AG08395 (cell line): ENCODE data around the gene NOC4L.

Experiments used
- DNase-seq: peaks from one replicate; pipeline ENCODE4 v3.0.0; 2012; ENCODE audit warnings: mixed read lengths, low spot score

Gene NOC4L

DNA sequence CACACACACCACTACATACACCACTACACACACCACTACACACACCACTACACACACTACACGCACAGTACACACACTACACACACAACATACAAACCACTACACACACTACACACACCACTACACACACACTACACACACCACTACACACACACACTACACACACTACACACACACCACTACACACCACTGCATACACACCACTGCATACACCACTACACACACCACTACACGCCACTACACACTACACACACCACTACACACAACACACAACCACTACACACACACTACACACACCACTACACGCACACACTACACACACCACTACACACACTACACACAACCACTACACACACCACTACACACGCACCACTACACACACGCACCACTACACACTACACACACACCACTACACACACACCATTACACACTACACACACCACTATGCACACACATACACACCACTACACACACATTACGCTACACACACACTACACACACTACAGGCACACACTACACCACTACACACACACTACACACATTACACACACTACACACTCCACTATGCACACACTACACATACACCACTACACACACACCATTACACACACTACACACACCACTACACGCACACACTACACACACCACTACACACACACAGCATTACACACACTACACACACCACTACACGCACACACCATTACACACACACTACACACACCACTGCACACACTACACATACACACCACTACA, 12.5 kb downstream of the NOC4L start:
- no peak for DNase-seq

DNA sequence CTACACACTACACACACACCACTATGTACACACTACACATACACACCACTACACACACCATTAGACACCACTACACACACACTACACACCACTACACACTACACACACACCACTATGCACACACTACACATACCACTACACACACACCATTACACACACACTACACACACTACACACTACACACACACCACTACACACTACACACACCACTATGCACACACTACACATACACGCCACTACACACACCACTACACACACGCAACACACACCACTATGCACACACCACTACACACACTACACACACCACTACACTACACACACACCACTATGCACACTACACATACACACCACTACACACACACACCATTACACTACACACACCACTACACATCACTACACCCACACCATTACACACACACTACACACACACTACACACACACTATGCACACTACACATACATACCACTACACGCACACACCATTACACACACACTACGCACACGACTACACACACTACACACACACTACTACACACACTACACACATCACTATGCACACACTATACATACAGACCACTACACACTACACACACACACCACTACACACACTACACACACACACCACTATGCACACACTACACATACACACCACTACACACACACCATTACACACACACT, 13.6 kb downstream of the NOC4L start:
- DNase-seq = no peak

DNA sequence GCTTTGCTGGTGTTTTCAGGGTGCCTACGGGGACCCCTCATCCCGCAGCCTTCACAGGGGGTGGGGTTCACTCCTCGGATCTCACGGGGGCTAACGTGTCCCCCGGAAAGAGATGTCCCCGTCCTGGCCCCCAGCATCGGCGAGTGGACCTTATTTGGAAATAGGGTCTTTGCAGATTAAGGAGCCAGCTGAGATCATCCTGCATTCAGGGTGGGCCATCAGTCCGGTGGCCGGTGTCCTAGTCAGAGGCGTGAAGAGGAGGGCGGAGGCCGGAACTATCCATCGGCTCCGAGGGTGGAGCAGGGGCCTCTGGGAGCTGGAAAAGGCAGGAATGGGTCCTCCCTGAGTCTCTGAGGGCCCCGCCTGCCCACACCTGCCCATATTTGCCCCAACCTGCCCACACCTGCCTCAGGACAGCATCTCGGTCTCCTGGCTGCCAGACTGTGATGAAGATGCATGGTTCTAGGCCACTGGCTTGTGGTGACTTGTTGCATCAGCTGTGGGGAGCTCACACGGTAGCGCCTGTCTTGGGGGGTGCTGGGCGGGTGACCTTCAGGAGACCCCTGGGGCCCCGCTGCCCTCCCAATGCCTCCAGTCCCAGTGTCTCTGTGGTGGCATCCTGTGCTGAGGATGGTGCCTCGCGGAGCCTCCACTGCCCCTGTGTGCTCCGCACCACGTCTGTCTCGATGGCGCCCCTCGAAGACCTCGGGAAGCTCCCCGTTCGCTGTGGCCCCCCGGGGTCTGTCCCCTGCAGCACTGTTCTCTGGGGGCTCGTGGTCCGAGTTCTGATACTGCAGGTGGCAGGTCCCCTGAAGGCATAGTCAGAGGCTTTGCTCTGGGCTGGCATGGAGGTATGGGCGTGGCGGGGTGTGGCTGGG, 14.7 kb downstream of the NOC4L start:
- DNase-seq = no peak

DNA sequence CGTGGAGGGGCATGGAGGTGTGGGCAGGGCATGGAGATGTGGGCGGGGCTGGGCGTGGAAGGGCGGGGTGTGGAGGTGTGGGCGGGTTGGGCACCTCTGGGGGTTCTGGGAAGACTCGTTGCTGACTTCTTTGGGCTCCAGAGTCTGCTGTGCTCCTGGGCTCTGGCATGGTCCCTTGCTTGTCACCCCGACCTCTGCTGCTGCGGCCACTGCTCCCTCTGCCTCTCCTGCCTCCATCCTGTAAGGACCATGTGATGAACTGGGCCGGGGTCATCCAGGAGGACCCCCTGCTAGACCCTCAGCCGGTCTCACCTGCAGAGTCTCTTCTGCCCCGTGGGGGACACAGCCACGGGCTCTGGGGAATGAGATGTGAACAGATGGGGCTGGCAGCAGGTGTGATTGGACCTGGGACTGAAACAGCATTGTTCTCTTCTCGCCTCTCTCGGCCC, 15.3 kb downstream of the NOC4L start:
- no peak for DNase-seq

DNA sequence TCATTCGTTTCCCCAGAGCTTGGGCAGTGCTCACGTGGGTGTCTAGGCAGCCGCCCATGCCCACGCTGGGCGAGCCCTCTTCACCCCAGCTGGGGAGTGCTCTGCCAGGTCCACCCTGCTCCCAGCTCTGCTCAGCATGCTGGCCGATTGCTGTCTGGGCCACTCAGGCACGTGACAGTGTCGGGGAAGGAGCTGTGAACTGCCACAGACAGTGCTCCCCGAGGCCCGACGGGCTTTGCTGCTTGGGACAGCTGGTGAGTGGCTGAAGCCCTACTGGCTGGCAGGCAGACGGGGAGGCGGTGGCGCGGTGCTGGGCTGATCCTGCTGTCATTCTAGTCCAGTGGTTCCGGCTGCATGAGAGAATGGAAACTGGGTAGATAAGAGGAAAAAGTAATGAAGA, 15.8 kb downstream of the NOC4L start:
- no peak for DNase-seq

DNA sequence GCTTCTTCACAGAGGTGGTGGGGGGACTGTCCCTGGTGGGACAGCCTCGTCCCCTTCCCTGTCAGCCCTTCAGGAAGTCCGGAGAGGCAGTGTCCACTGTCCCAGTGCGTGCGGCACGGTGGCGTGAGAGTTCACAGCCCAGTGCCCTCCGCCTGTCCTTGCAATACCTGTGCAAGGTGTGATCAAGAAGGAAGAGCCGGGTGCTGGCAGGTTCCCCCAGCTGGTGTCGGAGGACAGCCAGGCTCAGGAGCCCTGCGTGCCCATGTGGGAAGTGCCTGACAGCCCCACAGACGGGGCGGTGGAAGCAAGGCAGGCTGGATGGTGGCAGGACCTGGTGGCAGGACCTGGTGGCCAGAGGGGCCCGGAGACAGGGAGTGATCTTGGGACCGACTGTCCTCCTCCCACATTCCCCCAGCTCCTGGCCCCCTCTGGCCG, 16.4 kb downstream of the NOC4L start:
- DNase-seq = no peak

DNA sequence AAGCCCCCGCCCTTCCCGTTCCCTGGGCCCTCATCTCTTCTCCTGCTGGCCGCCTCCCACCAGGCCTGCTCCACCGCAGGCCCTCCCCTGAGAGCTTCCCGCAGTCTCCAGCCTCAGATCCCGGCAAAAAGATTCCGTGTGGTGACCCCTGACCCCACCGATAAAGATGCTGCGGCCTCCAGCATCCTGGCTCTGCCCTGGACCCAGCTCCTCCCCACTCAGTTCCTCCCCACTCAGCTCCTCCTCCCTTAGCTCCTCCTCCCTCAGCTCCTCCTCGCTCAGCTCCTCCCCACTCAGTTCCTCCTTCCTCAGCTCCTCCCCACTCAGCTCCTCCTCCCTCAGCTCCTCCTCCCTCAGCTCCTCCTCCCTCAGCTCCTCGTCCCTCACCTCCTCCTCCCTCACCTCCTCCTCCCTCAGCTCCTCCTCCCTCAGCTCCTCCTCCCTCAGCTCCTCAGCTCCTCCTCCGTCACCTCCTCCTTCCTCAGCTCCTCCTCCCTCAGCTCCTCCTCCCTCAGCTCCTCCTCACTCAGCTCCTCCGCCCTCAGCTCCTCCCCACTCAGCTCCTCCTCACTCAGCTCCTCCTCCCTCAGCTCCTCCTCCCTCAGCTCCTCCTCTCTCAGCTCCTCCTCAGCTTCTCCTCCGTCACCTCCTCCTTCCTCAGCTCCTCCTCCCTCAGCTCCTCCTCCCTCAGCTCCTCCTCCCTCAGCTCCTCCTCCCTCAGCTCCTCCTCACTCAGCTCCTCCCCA, 17.0 kb downstream of the NOC4L start:
- no peak for DNase-seq

DNA sequence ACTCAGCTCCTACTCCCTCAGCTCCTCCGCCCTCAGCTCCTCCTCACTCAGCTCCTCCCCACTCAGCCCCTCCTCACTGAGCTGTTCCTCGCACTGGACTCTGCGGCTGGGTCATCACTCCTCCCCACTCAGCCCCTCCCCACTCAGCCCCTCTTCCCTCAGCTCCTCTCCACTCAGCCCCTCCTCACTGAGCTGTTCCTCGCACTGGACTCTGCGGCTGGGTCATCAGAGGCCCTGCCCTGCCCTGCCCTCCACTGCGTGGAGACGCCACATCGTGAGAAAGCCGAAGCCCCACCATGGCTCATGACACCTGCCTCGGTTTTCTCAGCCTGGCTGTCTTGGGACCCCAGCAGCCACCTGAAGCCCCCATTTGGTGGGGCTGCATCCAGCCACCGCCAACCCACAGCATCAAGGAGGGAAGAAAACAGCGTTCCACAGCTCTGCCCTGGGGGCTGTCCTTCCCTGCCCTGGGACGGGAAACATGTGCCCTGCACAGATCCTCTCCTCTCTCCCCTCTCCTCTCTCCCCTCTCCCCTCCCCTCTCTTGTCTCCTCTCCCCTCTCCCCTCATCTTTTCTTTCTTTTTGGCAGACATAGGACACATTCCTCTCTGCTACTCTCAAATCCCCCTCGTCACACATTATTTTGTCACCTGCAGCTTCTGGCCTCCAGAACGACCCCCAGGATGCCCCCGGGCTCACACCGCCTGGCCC, 17.7 kb downstream of the NOC4L start:
- no peak for DNase-seq

DNA sequence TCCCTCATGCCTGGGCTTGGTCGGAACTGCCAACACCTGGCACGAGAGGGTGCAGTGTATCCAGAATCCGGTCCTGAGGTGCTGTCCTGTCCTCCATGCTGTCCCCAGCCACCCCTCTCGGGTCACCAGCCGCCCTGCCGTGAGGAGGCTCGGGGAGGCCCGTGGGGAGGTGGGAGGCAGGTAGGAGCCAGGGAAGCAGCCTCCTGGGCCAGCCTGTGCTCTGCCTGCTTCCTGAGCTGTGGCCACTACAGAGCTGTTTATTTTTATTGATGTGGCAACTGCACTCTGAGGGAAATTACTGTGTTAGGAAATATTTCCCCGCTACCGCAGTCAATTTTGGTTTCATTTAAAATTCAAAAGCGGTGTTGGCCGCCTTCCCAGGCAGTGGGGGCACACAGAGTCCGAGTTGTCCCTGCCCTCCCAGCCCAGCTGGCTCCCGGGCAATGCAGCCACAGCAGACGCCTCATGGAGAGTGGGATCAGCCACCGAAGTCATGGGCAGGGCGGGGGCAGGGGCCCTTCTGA, 18.3 kb downstream of the NOC4L start:
- DNase-seq = peak; percentile 86

DNA sequence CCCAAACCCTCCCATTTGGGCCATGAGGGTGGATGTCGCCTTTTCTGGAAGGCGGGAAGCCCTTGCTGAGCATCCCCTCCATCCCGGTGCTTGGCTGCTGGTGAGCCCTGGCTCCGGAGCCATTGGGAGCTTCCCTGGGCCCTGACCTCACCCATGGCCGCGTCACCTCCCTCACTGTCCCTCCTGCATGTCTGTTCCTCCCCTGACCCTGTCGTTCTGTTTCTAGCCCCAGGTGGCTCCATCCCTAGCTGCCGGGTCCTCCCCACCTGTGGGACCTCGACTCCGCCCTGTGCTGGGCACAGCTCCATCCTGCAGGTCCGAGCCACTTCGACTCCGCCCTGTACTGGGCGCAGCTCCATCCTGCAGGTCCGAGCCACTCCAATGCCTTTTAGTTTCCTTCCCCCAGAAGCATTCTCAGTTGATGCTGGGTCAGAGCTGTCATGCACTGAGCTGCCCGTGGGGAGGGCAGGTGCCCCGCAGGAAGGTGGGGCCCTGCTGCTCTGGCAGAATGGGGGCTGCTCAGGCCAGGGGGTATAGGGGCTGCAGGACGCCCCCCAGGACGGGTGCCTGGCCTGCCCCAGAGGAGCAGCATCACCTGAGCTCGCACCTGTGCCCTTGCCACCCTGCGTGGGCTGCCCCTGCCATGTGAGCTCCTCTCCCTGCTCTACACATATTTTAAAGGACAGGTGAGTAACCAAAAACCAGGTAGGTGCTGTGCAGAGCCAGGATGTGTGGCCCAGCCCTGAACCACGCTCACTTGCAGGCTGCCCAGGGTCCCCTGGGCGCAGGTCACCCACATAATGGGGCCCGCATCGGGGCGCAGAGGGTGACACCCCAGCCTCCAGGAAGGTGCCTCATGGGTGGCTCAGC, 19.0 kb downstream of the NOC4L start:
- no peak for DNase-seq

DNA sequence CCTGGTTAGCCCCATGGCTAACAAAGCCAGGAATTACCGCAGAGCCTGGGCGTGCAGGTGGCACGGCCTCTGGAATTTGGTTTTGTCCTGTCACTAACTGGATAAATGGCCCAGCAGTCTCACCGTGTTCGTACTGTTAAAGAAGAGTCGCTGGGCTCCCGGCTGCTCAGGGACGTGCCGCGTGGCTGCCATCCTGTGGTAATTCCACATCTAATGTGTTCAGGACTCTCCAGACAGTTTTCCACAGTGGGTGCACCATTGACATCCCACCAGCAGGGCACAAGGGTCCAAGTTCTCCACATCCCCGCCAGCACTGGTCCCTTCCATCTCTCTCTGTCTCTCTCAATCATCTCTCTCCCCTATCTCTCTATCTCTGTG, 19.6 kb downstream of the NOC4L start:
- DNase-seq = no peak

DNA sequence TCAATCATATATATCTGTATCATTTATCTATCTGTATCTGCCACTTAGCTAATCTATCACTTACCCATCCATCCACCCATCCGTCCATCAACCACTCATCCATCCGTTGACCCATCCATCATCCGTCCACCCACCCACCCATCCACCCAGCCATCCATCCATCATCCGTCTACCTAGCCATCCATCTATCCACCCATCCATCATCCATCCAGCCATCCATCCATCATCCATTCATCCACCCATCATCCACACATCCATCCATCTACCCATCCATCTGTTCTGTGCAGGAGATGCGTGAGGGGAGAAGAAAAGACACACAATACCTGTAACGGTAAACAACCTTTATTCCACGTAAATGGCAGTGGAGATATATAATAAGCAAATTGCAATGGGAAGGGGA, 20.2 kb downstream of the NOC4L start:
- no peak for DNase-seq

DNA sequence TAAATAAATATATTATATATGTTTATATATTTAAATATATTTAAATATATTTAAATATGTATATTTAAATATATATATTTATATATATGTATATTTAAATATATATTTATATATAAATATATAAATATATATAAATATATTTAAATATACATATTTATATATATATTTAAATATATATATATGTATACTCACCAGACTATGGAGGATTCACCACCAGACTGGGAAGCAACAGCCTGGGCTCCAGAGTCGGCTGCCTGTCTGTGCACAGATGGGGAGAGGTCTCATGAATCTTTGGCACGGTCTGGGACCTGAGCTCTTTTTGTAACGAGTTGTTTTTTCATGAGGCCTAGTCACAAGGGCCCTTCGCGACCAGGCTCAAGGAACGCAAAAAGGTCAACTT, 21.3 kb downstream of the NOC4L start:
- DNase-seq = no peak

DNA sequence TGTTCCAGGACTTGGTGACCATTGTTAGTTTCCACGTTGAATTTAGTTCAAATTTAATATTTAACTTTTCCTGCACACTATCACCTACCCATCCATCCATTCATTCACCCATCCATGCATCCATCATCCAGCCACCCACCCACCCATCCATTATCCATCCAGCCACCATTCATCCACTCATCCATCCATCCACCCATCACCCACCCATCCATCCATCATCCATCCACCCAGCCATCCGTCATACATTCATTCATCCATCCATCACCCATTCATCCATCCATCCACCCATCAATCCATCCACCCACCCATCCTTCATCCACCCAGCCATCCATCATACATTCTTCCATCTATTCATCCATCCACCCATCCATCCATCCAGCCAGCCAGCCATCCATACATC, 21.8 kb downstream of the NOC4L start:
- no peak for DNase-seq

DNA sequence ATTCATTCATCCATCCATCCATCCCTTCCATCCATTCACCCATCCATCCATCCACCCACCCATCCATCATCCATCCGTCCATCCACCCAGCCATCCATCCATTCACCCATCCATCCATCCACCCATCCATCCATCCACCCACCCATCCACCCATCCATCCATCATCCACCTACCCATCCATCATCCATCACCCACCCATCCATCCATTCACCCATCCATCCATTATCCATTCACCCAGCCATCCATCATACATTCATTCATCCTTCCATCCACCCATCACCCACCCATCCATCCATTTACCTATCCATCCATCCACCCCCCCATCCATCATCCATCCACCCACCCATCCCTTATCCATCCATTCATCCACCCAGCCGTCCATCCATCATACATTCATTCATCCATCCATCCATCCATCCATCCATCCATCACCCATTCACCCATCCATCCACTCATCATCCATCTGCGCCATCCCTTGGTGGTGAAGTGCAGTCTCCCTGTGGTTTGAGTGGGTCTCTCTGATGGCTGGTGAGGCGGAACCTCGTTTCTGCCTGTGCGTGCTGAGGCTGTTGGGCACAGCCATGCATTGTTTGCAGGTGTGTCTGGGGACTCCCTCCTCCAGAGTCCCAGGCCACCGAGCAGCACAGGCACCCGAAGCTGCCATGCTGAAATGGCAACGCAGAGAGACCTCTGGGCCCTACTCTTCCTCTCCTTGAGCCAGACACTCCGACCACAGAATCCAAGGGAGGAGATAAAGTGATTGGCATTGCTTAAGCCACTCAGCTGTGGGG, 22.7 kb downstream of the NOC4L start:
- no peak for DNase-seq

DNA sequence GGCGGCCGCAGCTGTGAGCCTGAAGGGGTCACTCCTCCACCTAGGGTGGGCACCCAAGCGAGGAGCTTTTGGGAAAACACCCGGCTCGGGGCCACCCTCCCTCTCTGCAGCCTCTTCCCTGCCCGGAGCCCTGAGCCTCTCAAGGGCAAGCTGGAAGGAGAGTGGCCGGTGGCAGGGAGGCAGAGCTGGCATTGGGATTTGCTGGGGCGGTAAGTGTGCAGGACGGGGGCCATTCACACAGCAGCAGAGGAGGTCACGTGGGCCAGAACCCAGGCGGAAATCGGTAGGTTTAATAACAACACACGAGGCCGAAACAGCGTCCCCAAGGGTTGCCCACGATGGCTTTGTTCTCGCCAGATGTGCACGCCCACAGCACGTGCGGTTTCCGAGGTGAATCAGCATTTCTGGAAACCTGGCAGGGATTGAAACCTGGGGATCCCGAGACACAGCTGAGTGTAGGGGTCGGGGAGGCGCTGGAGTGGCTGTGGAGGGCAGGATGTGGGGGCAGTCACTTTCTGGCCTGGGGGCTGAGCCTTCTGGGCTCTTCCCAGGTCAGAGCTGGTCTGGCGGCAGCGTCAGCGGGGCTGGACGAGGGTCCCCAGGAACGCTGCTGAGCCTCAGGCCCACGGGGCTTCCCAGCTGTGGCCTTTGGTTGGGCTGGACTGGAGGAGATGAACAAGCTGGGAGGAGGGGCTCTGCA, 23.5 kb downstream of the NOC4L start:
- no peak for DNase-seq

DNA sequence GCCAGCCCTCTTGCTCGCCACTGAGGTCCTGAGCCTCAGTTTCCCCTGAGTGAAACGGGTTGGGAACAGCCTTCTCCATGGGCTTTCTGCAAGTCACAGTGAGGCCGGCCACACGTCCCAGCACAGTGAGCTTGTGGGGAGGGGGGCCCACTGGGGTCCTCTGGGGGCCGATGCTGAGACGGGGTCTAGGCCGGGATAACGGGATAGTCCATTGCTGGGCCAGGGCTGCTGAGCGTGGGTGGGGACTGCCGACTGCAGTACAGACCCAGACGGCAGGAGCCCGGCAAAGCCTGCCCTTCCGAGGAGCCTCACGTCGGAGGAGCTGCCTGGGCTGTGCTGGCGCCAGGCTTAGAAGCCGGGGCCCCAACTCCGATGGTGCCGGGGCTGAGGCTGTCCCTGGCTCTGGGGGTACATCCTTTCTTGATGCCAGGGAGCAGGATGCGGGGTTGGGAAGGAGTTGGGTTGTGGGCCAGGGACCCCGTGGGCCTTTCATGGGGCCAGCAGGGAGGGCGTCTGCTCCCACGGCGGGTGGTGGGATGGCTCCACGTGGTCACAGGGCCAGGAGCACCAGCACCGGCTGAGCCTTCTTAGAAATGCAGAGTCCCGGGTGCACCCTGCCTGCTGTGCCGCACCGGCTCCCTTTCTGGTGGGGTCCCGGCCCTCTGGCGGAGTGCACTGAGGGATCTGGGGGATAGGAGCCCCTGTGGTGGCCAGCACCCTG, 24.2 kb downstream of the NOC4L start:
- no peak for DNase-seq

DNA sequence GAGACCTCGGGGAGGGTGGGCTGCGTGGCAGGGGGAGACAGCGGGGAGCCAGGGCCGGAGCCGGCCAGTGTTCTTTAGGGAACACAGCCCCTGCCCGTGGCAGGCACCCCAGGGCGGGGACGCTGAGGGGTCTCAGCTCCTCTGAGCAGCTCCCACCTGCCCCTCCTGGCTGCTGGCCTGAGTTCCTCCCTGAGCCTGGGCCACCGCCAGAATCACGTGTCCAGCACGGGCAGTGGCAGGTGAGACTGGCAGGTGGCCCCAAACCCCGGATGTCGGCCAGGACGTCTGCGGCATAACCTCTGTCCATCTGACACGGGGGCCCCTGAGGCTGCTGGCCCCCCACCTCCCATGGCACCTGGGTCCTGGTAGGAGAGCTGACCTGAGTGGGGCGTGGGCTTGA, 25.1 kb downstream of the NOC4L start:
- DNase-seq = no peak
